Neuron (in vitro differentiated cells): Measurements from ENCODE around the gene MAD2L2.

Source experiments
- H2AFZ ChIP-seq: one replicate; pipeline ENCODE4 v1.6.1; 2013; ENCODE audit warnings: low read depth, mild to moderate bottlenecking, inconsistent platforms, low read length, moderate library complexity
- H3K27me3 ChIP-seq: one replicate; pipeline ENCODE4 v1.6.1; 2013; ENCODE audit warnings: low read length; ENCODE audit not compliant: insufficient read depth
- H3K36me3 ChIP-seq: one replicate; pipeline ENCODE4 v1.6.1; 2013; ENCODE audit warnings: low read length; ENCODE audit not compliant: insufficient read depth
- H3K4me1 ChIP-seq: one replicate; pipeline ENCODE4 v1.6.1; 2013; ENCODE audit warnings: low read length; ENCODE audit not compliant: insufficient read depth
- H3K4me3 ChIP-seq: 2 replicates; pipeline ENCODE4 v1.5.1; 2013; ENCODE audit warnings: mild to moderate bottlenecking, low read length, moderate library complexity
- H3K9me3 ChIP-seq: one replicate; pipeline ENCODE4 v1.6.1; 2013; ENCODE audit warnings: low read length

The MAD2L2 gene

GRCh38 chr1:11701981-11702803 is 21.2 kb upstream of the MAD2L2 start:
- no peak overlapping the region for H3K4me3 ChIP-seq
- H2AFZ ChIP-seq = no peak overlapping the region
- H3K9me3 ChIP-seq = no peaks in the 10 kb centered on the region
- H3K27me3 ChIP-seq = no peaks in the 10 kb centered on the region
- peaks cover 11% of the 10 kb centered on the region for H3K36me3 ChIP-seq
- peaks cover 53% of the 10 kb centered on the region for H3K4me1 ChIP-seq

- H3K36me3 ChIP-seq = peaks cover 9% of the 10 kb centered on the region
- no peak overlapping the region for H3K4me3 ChIP-seq
- H2AFZ ChIP-seq = no peak overlapping the region
- no peaks in the 10 kb centered on the region for H3K27me3 ChIP-seq
- H3K9me3 ChIP-seq = no peaks in the 10 kb centered on the region
- H3K4me1 ChIP-seq = peaks cover 53% of the 10 kb centered on the region
These were observed 20.6 kb upstream of the MAD2L2 start for GRCh38 chr1:11701551-11701961.

- no peaks in the 10 kb centered on the region for H3K27me3 ChIP-seq
- no peaks in the 10 kb centered on the region for H3K9me3 ChIP-seq
- H3K36me3 ChIP-seq = peaks cover 9% of the 10 kb centered on the region
- no peak overlapping the region for H2AFZ ChIP-seq
- no peak overlapping the region for H3K4me3 ChIP-seq
- H3K4me1 ChIP-seq = peaks cover 51% of the 10 kb centered on the region
These were observed 19.9 kb upstream of the MAD2L2 start for GRCh38 chr1:11700601-11701467.

GRCh38 chr1:11697893-11698210 is 16.9 kb upstream of the MAD2L2 start:
- no peak overlapping the region for H3K4me3 ChIP-seq
- H3K36me3 ChIP-seq = peaks cover 13% of the 10 kb centered on the region
- no peaks in the 10 kb centered on the region for H3K9me3 ChIP-seq
- H3K27me3 ChIP-seq = no peaks in the 10 kb centered on the region
- no peak overlapping the region for H2AFZ ChIP-seq
- H3K4me1 ChIP-seq = peaks cover 33% of the 10 kb centered on the region

GRCh38 chr1:11697188-11697892 is 16.4 kb upstream of the MAD2L2 start:
- no peaks in the 10 kb centered on the region for H3K9me3 ChIP-seq
- no peaks in the 10 kb centered on the region for H3K27me3 ChIP-seq

GRCh38 chr1:11695861-11696260 is 14.9 kb upstream of the MAD2L2 start:
- Histone ChIP-seq H3K9me3 (no peaks in the 10 kb centered on the region), H2AFZ (no peak overlapping the region), H3K4me3 (no peak overlapping the region), H3K4me1 (peaks cover 24% of the 10 kb centered on the region), H3K36me3 (peaks cover 6% of the 10 kb centered on the region), H3K27me3 (no peaks in the 10 kb centered on the region)

More at GRCh38 chr1:11697188-11697892, 16.4 kb upstream of the MAD2L2 start:
- Histone ChIP-seq H3K4me3 (no peak overlapping the region), H3K4me1 (peaks cover 36% of the 10 kb centered on the region), H2AFZ (no peak overlapping the region), H3K36me3 (peaks cover 11% of the 10 kb centered on the region)

- Histone ChIP-seq H2AFZ (no peak overlapping the region), H3K27me3 (no peaks in the 10 kb centered on the region), H3K36me3 (peaks cover 6% of the 10 kb centered on the region), H3K4me3 (peak overlapping the region; percentile 9), H3K9me3 (no peaks in the 10 kb centered on the region), H3K4me1 (peaks cover 33% of the 10 kb centered on the region)
These were observed 13.0 kb upstream of the MAD2L2 start for GRCh38 chr1:11693917-11694316.

GRCh38 chr1:11693024-11693590 is 12.2 kb upstream of the MAD2L2 start:
- Histone ChIP-seq H3K4me3 (peak overlapping the region; percentile 60), H2AFZ (no peak overlapping the region), H3K9me3 (no peaks in the 10 kb centered on the region), H3K27me3 (no peaks in the 10 kb centered on the region), H3K4me1 (peaks cover 33% of the 10 kb centered on the region), H3K36me3 (peaks cover 6% of the 10 kb centered on the region)

GRCh38 chr1:11691928-11692711 is 11.2 kb upstream of the MAD2L2 start:
- Histone ChIP-seq H2AFZ (no peak overlapping the region), H3K4me3 (peak overlapping the region; percentile 60), H3K36me3 (peaks cover 6% of the 10 kb centered on the region), H3K27me3 (no peaks in the 10 kb centered on the region), H3K4me1 (peaks cover 33% of the 10 kb centered on the region), H3K9me3 (no peaks in the 10 kb centered on the region)

- Histone ChIP-seq H3K36me3 (peaks cover 6% of the 10 kb centered on the region), H3K4me3 (peak within 1 kb of the TSS; percentile 60), H3K27me3 (no peaks in the 10 kb centered on the region), H3K9me3 (no peaks in the 10 kb centered on the region), H2AFZ (no peak within 1 kb of the TSS), H3K4me1 (peaks cover 33% of the 10 kb centered on the region)
These were observed 10.5 kb upstream of the MAD2L2 start, which contains the start of gene DRAXIN for GRCh38 chr1:11691302-11691914. DRAXIN (plus strand) TSS chr1:11691710; CDS start chr1:11706259, 14,549 bp downstream.

GRCh38 chr1:11690397-11691301 is 9.7 kb upstream of the MAD2L2 start:
- Histone ChIP-seq H3K27me3 (no peaks in the 10 kb centered on the region), H3K9me3 (no peaks in the 10 kb centered on the region), H3K36me3 (peaks cover 6% of the 10 kb centered on the region), H3K4me3 (peak overlapping the region; percentile 60), H2AFZ (no peak overlapping the region), H3K4me1 (peaks cover 33% of the 10 kb centered on the region)
